AG04450 (cell line): Measurements from ENCODE around the gene GNG11. TPM values are rescaled to one million over a fixed set of nuclear protein-coding genes. Genes with fewer than 3 reads are reported as not detected.

Experiments
- CTCF ChIA-PET: fragments of 300-600, 350-600 bp; formaldehyde crosslinking; extraction: SDS; loops from one replicate; lab custom pipeline; 2022; ENCODE audit warnings: antibody characterized with exemption, inconsistent platforms; lab: Charles Lee
- POLR2A ChIA-PET: fragments of 350-600 bp; formaldehyde crosslinking; extraction: SDS; loops from one replicate; lab custom pipeline; 2021; ENCODE audit warnings: antibody characterized with exemption, inconsistent platforms; lab: Yijun Ruan, JAX
- DNase-seq: peaks from one replicate; pipeline ENCODE4 v3.0.0-alpha.2; 2011; ENCODE audit warnings: low read depth, low spot score
- H3K27ac ChIP-seq: one replicate; pipeline ENCODE4 v1.5.1; 2012; ENCODE audit warnings: low read depth, low read length, control low read depth
- H3K27me3 ChIP-seq: one replicate; pipeline ENCODE4 v1.6.0; 2012; ENCODE audit warnings: low read length; ENCODE audit not compliant: control insufficient read depth, insufficient read depth
- H3K4me3 ChIP-seq: 2 replicates; pipeline ENCODE4 v1.5.1; 2011; ENCODE audit warnings: mild to moderate bottlenecking, low read depth, low read length, control low read depth
- H3K9me3 ChIP-seq: 2 replicates; pipeline ENCODE4 v1.5.1; 2012; ENCODE audit warnings: low read length; ENCODE audit not compliant: control insufficient read depth, insufficient read depth
- polyA plus RNA-seq: library from polyadenylated mRNA; depleted of rRNA; stranded (reverse); fragments of >200 nt; gene quantifications from 2 replicates; pipeline ENCODE4 v1.2.3, GENCODE V29; 2011
- TF ChIP-seq, protein P1 (sequence below): IDR thresholded peaks from 2 replicates; pipeline ENCODE4 v1.5.1; 2011; ENCODE audit warnings: low read depth, low read length, control low read depth, inconsistent platforms

Gene GNG11
- polyA plus RNA-seq, 1 experiment, result 19.7 TPM

- POLR2A ChIA-PET, result interaction anchor here (1.2 kb wide), 1 partner anchor 10 kb away, joined by 3 read pairs; the partner anchor contains the start of gene GNG11
Observed at GRCh38 chr7:93931655-93932054, 10.1 kb downstream of the GNG11 start.

GRCh38 chr7:93933156-93933555 lies 11.6 kb downstream of the GNG11 start:
- Histone ChIP-seq H3K9me3 (no peaks in the 10 kb centered on the region), H3K27ac (no peak overlapping the region), H3K27me3 (no peaks in the 10 kb centered on the region), H3K4me3 (no peak overlapping the region)
- ChIA-PET POLR2A (no interaction called here), CTCF (no interaction called here)
- TF ChIP-seq, protein P1, sequence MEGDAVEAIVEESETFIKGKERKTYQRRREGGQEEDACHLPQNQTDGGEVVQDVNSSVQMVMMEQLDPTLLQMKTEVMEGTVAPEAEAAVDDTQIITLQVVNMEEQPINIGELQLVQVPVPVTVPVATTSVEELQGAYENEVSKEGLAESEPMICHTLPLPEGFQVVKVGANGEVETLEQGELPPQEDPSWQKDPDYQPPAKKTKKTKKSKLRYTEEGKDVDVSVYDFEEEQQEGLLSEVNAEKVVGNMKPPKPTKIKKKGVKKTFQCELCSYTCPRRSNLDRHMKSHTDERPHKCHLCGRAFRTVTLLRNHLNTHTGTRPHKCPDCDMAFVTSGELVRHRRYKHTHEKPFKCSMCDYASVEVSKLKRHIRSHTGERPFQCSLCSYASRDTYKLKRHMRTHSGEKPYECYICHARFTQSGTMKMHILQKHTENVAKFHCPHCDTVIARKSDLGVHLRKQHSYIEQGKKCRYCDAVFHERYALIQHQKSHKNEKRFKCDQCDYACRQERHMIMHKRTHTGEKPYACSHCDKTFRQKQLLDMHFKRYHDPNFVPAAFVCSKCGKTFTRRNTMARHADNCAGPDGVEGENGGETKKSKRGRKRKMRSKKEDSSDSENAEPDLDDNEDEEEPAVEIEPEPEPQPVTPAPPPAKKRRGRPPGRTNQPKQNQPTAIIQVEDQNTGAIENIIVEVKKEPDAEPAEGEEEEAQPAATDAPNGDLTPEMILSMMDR, result no peak
- no peak for DNase-seq

More at GRCh38 chr7:93931655-93932054, 10.1 kb downstream of the GNG11 start:
- Histone ChIP-seq H3K27me3 (no peaks in the 10 kb centered on the region), H3K27ac (no peak overlapping the region), H3K9me3 (no peaks in the 10 kb centered on the region), H3K4me3 (no peak overlapping the region)
- no peak for DNase-seq
- CTCF ChIA-PET, result interaction anchor here (0.5 to 1.2 kb wide), 3 partner anchors 29 to 164 kb away, joined by 3 to 4 read pairs (median 4); no protein-coding TSS in a partner anchor
- TF ChIP-seq, protein P1, result no peak

DNA sequence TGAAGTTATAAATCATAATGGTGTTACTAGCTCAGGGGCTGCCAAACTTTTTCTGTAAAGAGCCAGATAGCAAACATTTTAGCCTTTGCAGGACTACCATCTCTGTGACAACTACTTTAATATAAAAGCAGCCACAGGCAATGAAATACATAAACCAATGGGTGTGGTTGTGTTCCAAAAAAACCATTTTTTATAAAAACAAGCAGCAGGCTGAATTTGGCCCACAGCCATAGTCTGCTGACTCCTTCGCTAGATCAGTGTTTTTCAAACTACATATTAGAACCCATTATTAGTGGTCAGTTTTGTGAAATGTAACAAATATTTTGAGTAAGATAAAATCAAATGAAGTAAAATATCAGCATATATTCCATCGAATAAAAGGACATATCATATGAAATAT lies 13.6 kb downstream of the GNG11 start:
- TF ChIP-seq, protein P1, result no peak
- no peak for DNase-seq
- POLR2A ChIA-PET, result no interaction called here
- no peak overlapping the region for H3K4me3 ChIP-seq
- CTCF ChIA-PET, result no interaction called here
- no peaks in the 10 kb centered on the region for H3K27me3 ChIP-seq
- no peaks in the 10 kb centered on the region for H3K9me3 ChIP-seq
- no peak overlapping the region for H3K27ac ChIP-seq

DNA sequence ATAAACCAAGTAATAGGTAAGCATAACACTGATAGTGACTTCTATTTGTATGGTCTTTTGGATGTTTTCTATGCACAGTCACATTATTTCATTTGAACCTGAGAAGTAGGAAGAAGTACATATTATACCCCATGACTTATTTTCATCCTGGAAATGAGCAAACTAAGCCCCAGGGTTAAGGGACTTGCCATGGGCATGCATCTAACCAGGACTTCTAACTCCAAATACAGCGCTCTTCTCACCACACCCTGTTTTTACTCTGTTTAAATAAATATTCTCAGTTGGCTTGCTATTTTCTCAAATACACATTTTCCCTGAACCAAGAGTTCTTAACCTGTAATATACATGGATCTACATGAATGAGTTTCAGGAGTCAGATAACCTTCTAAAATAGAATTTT lies 16.3 kb downstream of the GNG11 start:
- H3K4me3 ChIP-seq, result no peak overlapping the region
- ChIA-PET POLR2A (no interaction called here), CTCF (no interaction called here)
- TF ChIP-seq, protein P1, result no peak
- no peaks in the 10 kb centered on the region for H3K27me3 ChIP-seq
- no peaks in the 10 kb centered on the region for H3K9me3 ChIP-seq
- DNase-seq, result no peak
- H3K27ac ChIP-seq, result no peak overlapping the region

- H3K27ac ChIP-seq, result no peak overlapping the region
- no peaks in the 10 kb centered on the region for H3K27me3 ChIP-seq
- TF ChIP-seq, protein P1, result no peak
- H3K9me3 ChIP-seq, result no peaks in the 10 kb centered on the region
- POLR2A ChIA-PET, result no interaction called here
- H3K4me3 ChIP-seq, result no peak overlapping the region
- no peak for DNase-seq
- CTCF ChIA-PET, result no interaction called here
Observed at GRCh38 chr7:93938293-93938692, 16.8 kb downstream of the GNG11 start.
